HCT116 (cell line): ENCODE results near the gene ZIC5. TPM values are rescaled to one million over a fixed set of nuclear protein-coding genes. Genes with fewer than 3 reads are reported as not detected.
A peak's percentile ranks its signal among the peaks of the same experiment; 100 is the strongest.

ENCODE experiments used
- ATAC-seq: fragments of 200-7000 bp; cut with Tn5 transposase; 2 replicates; pipeline ENCODE4 v1.9.1; 2020; ENCODE audit warnings: mild to moderate bottlenecking, moderate library complexity
- BruUV-seq: library from RNA; stranded (reverse); fragments of 400-500 nt; replicated peaks from 2 replicates; lab custom pipeline; 2021; lab: Mats Ljungman, UMichigan
- CTCF ChIA-PET: fragments of 300-600 bp; sonication (Branson Sonifier 250); formaldehyde crosslinking; loops from one replicate; lab custom pipeline; 2021; ENCODE audit warnings: antibody characterized with exemption; lab: Charles Lee
- POLR2A ChIA-PET: fragments of 300-600, 350-600 bp; sonication (Branson Sonifier 250); formaldehyde crosslinking; loops from one replicate; lab custom pipeline; 2021; ENCODE audit warnings: antibody characterized with exemption; lab: Charles Lee
- RAD21 ChIA-PET, 2 experiments: fragments of 300-600 bp; sonication (Branson Sonifier 250); formaldehyde crosslinking; loops; one replicate each; lab custom pipeline; 2023; ENCODE audit warnings: low total read pairs in 2 of 2; ENCODE audit not compliant: uncharacterized antibody in 2 of 2, unreplicated experiment in 2 of 2, low non-redundant PET in 1 of 2; lab: Charles Lee
- DNase-seq: peaks from one replicate; pipeline ENCODE4 v3.0.0-alpha.2; 2010; ENCODE audit warnings: low read depth, low spot score
- H2AFZ ChIP-seq: fragments of 200-600 bp; shearing (Covaris generic), sonication (generic); 2 replicates; pipeline ENCODE4 v1.6.1; 2017; ENCODE audit warnings: low read depth, mixed run types, mixed read lengths, antibody characterized with exemption, low read length; ENCODE audit not compliant: poor library complexity, severe bottlenecking
- H3K27ac ChIP-seq: 2 replicates; pipeline ENCODE4 v1.5.1; 2012; ENCODE audit warnings: low read depth, low read length
- H3K27me3 ChIP-seq: fragments of 200-600 bp; sonication (generic); 2 replicates; pipeline ENCODE4 v1.6.1; 2016; ENCODE audit warnings: mixed run types, low read length, mixed read lengths; ENCODE audit not compliant: insufficient read depth
- H3K36me3 ChIP-seq, 2 experiments: fragments of 200-500 bp in 1 of 2; fragments of 200-600 bp in 1 of 2; sonication (Bioruptor generic) in 1 of 2; sonication (generic) in 1 of 2; 2 replicates each; pipeline versions ENCODE4 v1.5.1 to v1.6.1; 2014 to 2016; ENCODE audit warnings: low read length in 2 of 2, inconsistent platforms in 1 of 2, mixed read lengths in 1 of 2, mixed run types in 1 of 2; ENCODE audit not compliant: insufficient read depth in 2 of 2, control insufficient read depth in 1 of 2
- H3K4me1 ChIP-seq, 2 experiments: fragments of 200-600 bp in 1 of 2; sonication (generic) in 1 of 2; 2 replicates each; pipeline versions ENCODE4 v1.5.1 to v1.6.1; 2012 to 2017; ENCODE audit warnings: low read length in 2 of 2, inconsistent platforms in 1 of 2, mild to moderate bottlenecking in 1 of 2, mixed read lengths in 1 of 2, mixed run types in 1 of 2, moderate library complexity in 1 of 2; ENCODE audit not compliant: insufficient read depth in 2 of 2, control insufficient read depth in 1 of 2
- H3K4me2 ChIP-seq: fragments of 200-600 bp; sonication (generic); 2 replicates; pipeline ENCODE4 v1.6.1; 2017; ENCODE audit warnings: mixed run types, low read length, mixed read lengths
- H3K4me3 ChIP-seq, 2 experiments: fragments of 200-600 bp in 1 of 2; sonication (generic) in 1 of 2; replicated peaks in 1 of 2; 2 replicates each; pipeline ENCODE4 v1.5.1; 2011 to 2016; ENCODE audit warnings: low read length in 2 of 2, control low read depth in 1 of 2, low read depth in 1 of 2, mild to moderate bottlenecking in 1 of 2, mixed read lengths in 1 of 2, mixed run types in 1 of 2
- H3K79me2 ChIP-seq: fragments of 200-600 bp; sonication (generic); 2 replicates; pipeline ENCODE4 v1.6.1; 2017; ENCODE audit warnings: mild to moderate bottlenecking, mixed run types, low read length, moderate library complexity, mixed read lengths; ENCODE audit not compliant: insufficient read depth
- H3K9ac ChIP-seq: fragments of 200-600 bp; sonication (generic); 2 replicates; pipeline ENCODE4 v1.6.1; 2016; ENCODE audit warnings: low read length, mixed read lengths
- H3K9me2 ChIP-seq: fragments of 200-600 bp; sonication (generic), shearing (Covaris generic); 2 replicates; pipeline ENCODE4 v1.6.1; 2017; ENCODE audit warnings: mixed run types, mild to moderate bottlenecking, moderate library complexity; ENCODE audit not compliant: insufficient read depth
- H3K9me3 ChIP-seq, 2 experiments: fragments of 200-500 bp in 1 of 2; fragments of 200-600 bp in 1 of 2; sonication (Bioruptor generic) in 1 of 2; sonication (generic) in 1 of 2; 2 replicates each; pipeline ENCODE4 v1.6.1; 2014 to 2017; ENCODE audit warnings: low read length in 2 of 2, mixed read lengths in 2 of 2, inconsistent platforms in 1 of 2, low read depth in 1 of 2, mild to moderate bottlenecking in 1 of 2, mixed run types in 1 of 2, moderate library complexity in 1 of 2; ENCODE audit not compliant: control insufficient read depth in 1 of 2, insufficient read depth in 1 of 2
- H4K20me1 ChIP-seq: fragments of 200-600 bp; sonication (generic), shearing (Covaris generic); 2 replicates; pipeline ENCODE4 v1.6.1; 2017; ENCODE audit warnings: mixed run types, mild to moderate bottlenecking, moderate library complexity; ENCODE audit not compliant: insufficient read depth
- CEBPB ChIP-seq: IDR thresholded peaks from 2 replicates; pipeline ENCODE4 v1.6.1; 2012; ENCODE audit warnings: low read depth
- ELF1 ChIP-seq: IDR thresholded peaks from 2 replicates; pipeline ENCODE4 v1.6.1; 2012; ENCODE audit warnings: low read depth, borderline replicate concordance
- FOSL1 ChIP-seq: IDR thresholded peaks from 2 replicates; pipeline ENCODE4 v1.6.1; 2012; ENCODE audit warnings: low read depth
- POLR2AphosphoS5 ChIP-seq: IDR thresholded peaks from 2 replicates; pipeline ENCODE4 v1.6.1; 2011; ENCODE audit warnings: mild to moderate bottlenecking, low read depth, low read length, moderate library complexity
- REST ChIP-seq: IDR thresholded peaks from 2 replicates; pipeline ENCODE4 v1.6.1; 2012; ENCODE audit warnings: low read depth
- ZBTB33 ChIP-seq: IDR thresholded peaks from 2 replicates; pipeline ENCODE4 v1.6.1; 2011; ENCODE audit warnings: mild to moderate bottlenecking, low read length, moderate library complexity; ENCODE audit not compliant: insufficient replicate concordance; ENCODE audit errors: extremely low read depth
- ZFX ChIP-seq: fragments of 450-650 bp; IDR thresholded peaks from 2 replicates; pipeline ENCODE4 v1.6.1; 2017
- intact Hi-C: fragments of 100-400 bp; cut with micrococcal nuclease; formaldehyde crosslinking; loops from 2 replicates; pipeline ENCODE4 v1.10.0; 2022
- total RNA-seq: library from RNA; stranded (reverse); gene quantifications from one replicate; pipeline ENCODE4 v1.2.1, GENCODE V29; 2021; ENCODE audit not compliant: unreplicated experiment

Gene ZIC5
- total RNA-seq, 1 experiment from 2014 or later: 10.3 TPM

GRCh38 chr13:99969453-99969918, 2.1 kb downstream of the ZIC5 start:
- Histone ChIP-seq H3K4me1 (peaks cover 10 to 33% of the 10 kb centered on the region in 2 experiments), H3K4me2 (peak overlapping the region; percentile 99), H3K9me3 (no peaks in the 10 kb centered on the region), H3K79me2 (peaks cover 51% of the 10 kb centered on the region), H3K4me3 (peak overlapping the region; percentile 79 to 82), H3K36me3 (peaks cover 8 to 13% of the 10 kb centered on the region in 2 experiments; a peak in 2 of 4 replicates), H3K27ac (peak overlapping the region; percentile 97), H3K27me3 (no peaks in the 10 kb centered on the region), H4K20me1 (no peaks in the 10 kb centered on the region), H2AFZ (no peak overlapping the region), H3K9me2 (no peaks in the 10 kb centered on the region), H3K9ac (peak overlapping the region; percentile 96)
- CTCF ChIA-PET: interaction anchor here (0.8 kb wide), 1 partner anchor 11 kb away, joined by 3 read pairs; no protein-coding TSS in a partner anchor
- TF ChIP-seq ZFX (peak; percentile 25; the same call in 1 of the 2 replicates), POLR2AphosphoS5 (no peak), ZBTB33 (no peak), FOSL1 (no peak), ELF1 (no peak), CEBPB (no peak), REST (no peak)
- ATAC-seq (no peak), DNase-seq (no peak)
- POLR2A ChIA-PET: interaction anchor here (3.0 kb wide), 1 partner anchor 11 kb away, joined by 21 read pairs; the partner anchor contains the start of gene ZIC2
- intact Hi-C loops: loop anchor here (5.0 kb wide), 2 partner anchors 312 to 543 kb away; no protein-coding TSS in a partner anchor
- RAD21 ChIA-PET: no interaction called here
- no TSS peak for BruUV-seq
